COR-L47 (cell line): ENCODE measurements around the gene SEPTIN1.
"Not testable (repeated sequence)": the region's sequence is repeated elsewhere in the genome, so short reads cannot be mapped to it uniquely, and the experiment has no call there.

Source experiments
- DNase-seq: peaks from one replicate; lab custom pipeline; 2025; lab: John Stamatoyannopoulos, UW

The SEPTIN1 gene

DNA sequence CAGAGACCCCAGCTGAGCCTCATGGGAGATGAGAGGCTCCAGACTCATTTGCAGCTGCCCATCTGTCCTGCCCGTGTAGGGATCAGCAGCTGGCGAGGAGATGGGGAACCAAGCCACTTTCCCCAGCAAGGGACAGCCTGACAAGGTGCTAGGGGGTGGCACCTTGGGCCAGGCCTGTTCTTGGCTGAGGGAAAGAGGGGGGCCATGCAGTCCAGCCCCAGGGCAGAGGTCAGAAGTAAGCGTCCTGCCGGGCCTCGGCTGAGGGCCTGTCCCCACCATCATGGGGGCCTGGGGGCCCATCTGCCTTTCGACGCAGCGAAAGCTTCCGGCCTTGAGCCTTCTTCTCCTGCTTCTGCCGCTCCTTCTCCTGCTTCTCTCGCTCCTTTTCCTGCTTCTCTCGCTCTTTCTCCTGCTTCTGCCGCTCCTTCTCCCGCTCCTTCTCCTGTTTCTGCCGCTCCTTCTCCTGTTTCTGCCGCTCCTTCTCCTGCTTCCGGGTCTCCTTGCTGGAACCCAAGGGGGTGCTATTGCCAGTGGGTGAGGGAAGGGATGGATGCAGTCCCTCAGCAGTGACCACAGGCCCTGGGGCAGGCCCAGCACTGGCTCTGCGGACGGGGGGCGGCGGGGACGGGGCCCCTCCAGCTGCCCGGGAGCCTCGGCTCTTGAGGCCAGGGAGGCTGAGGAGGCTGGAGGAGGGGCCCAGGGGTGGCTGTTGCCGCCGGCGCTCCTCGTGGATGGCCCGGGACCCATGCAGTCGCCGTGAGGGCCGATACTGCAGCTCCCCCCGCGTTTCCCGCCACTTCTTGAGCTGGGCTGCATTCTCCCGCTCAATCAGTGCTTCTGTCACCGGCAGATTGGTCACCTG, 24.4 kb downstream of the SEPTIN1 start:
- no peak for DNase-seq

DNA sequence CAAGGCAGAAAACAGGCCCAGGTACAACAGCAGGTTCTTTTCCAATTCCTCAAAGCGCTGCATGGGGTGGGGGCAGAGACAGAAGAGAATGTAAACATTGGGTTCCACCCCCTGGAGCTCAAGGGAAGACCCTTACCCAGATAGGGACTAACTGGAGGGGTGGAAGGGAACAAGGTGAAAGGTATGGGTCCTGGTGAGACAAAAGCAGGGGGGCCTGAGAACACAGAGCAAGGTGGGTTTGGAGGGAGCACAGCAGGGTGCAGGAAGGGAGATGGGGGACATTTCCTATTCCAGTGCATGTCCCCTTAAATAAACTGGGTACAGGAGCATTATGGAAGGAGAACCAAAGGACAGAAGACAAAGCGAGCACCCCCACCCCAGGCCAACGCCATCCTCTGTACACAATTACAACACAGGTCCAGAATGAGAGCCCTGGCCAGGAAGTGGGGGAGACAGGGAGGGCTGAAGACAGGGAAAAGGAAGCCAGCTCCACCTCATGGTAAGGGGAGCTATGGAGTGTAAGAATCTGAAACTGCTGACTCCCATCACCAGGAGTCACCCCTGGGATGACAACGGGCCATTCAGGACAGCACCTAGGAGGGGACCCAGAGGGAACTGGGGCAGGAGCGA, 25.2 kb downstream of the SEPTIN1 start:
- no peak for DNase-seq

DNA sequence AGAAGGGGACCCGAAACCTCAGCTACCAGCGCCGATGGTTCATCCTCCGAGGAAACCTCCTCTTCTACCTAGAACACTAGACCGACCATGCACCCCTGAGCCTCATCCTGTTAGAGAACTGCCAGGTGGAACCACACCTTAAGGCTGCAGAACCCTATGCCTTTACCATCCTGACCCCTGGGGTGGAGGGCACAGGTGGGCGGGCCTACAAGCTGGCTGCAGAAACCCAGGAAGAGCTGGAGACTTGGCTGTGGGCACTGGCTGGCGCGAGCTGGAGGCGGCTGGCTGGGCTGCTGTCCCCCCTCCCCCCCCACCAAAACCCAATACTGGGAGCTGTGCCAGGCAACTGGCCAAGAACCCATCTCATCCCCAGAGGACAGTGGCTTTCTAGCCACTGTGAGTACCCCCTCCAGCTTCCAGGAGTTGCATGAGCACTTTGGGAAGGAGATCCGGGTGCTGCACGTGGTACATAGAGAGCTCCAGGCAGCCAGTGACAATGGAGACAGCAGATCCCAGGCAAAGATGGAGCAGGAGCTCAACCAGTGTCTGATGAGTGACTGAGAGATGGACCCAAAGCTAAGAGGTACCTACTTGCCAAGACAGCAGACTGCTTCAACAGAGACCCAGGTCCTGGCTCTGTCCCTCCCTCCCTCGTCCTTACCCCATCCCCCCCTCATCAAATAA, 25.8 kb downstream of the SEPTIN1 start:
- no peak for DNase-seq

DNA sequence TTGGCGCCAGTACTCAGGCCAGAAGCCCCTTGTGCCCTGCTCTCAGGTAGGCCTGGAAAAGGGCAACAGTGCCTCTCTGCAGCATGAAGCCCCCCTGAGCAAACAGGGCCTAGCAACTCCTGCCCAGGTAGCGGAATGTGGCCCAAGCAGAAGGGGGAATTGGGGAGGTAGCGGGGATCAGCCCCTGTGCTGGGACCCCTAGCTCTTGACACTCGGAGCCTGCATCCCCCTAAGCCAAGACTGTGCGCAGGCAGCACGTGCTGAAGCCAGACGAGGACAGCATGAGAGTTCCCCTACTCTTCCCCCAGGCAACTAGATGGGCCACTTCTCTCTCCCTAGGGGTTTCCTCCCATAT, 26.4 kb downstream of the SEPTIN1 start:
- no peak for DNase-seq

DNA sequence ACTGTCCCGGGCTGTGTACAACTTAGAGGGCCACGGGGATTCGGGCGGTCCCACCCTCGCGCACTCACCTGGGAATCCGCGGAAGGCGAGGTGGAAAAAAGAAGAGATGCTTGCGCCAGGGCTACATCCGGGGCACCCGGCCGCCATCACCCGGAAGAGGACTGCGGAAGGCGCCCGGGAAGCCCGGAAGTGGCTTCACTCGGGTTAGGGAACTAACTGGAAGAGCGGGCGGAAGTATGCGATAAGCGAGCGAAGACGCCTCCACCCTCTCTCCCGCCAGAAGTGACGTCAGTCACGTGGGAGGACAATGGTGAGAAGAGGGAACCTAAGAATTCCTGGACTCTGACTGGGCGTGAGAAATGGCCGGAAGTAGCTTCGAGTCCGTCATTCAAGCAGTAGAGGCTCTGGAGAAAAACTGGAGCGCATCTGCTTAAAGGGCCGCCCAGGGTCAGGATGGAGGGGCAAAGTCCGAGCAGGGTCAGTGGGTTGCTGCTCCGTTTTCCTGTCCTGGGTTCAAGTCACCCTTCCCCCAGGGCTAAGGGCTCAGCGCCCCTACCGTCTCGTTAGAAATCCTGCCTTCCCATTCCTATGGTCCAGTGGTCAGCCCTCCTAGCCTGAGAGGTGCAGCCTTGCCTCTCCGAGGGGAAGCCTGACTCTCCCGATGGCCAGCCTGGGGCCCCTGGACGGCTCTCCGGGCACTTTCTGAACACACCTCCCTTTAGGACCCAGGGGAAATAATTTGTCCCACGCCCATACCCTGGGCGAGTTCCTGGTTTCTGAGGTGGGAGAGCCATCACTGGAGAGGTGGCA, 27.0 kb downstream of the SEPTIN1 start, which contains the start of gene CD2BP2:
Gene CD2BP2, minus strand, starts transcription at position 165 of the 810 bp plus-strand sequence. CDS start 627 bp downstream, outside the sequence.
- peak; percentile 96 for DNase-seq

DNA sequence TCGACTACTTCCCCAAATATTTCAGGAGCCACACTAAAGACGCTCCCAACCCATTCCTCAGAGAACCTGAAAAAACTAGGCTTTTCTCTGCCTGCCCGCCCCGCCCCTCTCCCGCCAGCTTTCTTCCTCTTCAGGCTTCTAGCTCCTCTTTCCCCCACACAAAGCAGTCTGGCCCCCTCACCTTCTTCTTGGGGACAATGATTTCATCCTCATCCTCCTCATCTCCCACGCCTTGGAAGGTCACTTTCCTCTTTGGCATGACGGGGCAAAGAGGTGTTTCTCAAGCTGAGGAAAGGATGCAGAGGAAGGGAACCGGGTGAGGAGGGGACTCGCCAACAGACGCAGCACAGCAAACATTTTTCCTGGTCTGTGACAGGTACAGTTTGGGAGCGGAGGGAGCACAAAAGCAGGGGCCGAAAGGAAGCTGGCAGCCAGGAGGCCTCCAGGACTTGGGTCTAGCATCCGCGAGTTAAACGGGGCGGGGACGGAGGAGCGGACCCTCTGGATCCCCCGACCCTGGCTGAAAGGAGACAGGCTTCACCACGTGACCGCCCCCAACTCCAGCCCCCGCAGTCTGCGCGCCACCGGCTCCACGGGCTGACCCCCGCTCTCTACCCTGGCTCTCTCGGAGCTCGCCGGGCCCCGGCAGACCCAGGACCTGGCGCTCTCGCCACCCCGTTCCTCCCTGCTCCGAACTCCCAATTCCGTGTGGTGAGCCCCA, 27.8 kb downstream of the SEPTIN1 start:
- DNase-seq, result no peak

DNA sequence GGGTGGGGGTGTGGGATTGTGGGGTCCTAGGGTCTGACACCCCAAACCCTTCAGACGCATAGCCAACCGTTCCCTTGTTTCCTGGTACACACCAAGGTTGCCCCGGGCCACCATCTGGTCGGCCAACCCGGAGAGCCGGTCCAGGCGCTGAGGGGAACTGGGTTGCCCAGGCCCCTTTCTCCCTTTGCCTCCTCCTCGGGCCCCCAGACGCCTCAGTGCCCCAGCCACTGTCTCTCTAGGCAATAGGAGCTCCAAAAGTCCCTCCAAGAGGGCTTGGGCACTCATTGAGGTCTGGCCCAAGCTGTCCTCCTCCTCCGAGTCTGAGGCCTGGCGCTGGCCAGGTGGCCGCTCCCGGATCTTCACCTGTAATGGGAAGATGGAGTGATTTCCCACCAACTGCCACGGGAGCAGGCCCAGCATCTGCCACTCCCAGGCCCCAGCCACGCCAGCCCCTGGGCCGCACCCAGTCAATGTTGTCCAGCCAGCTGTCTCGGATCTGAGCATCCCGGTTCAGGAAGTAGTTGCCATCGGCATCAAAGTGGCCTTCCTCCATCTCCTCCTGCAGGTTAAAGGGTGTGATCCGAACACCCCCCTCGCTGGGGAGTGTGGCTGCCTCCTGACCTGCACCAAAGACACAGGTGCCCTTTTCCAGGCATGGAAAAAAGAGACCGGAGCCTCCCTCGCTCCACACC, 28.8 kb downstream of the SEPTIN1 start:
- DNase-seq, result no peak

DNA sequence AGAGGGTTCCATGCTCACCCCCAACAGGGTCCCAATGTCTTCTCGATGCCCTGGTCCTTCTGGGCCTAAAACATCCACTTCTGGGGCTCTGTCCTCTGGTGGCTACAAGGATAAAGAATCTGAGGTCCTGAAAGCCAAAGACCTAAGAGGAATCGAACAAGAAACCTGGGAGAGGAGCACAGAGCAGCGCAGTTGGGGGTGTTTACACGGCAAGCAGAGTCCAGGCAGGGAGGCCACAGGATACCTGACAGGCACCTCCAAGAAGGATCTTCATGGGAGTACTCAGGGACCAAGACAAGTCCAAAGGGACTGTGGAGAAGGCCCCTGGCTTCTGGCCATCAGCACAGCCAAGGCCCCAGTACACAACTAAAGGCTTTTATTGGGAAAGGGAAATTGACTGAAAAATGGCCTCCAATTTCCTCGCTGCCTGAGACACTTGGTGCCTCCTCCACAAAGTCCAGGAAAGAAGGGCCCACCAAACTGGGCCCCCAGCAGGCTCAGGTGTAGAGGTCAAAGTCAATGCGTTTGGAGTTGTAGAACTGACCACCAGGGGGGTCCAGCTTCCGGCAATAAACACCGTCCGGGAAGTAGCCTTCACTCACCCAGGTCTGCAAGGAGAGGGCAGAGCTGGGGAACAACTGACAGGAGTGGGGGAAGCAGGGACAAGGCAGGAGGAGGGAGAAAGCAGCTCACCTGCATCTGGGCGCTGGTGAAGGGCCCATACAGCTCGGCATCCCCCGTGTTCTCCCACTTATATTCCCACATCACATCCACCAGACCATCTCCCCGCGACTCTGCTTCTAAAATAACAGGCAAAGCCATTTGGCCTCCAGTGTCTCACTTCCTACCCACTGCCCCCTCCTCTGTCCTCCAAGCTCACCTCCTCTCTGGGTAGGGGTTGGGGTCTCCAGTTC, 29.6 kb downstream of the SEPTIN1 start:
- no peak for DNase-seq

DNA sequence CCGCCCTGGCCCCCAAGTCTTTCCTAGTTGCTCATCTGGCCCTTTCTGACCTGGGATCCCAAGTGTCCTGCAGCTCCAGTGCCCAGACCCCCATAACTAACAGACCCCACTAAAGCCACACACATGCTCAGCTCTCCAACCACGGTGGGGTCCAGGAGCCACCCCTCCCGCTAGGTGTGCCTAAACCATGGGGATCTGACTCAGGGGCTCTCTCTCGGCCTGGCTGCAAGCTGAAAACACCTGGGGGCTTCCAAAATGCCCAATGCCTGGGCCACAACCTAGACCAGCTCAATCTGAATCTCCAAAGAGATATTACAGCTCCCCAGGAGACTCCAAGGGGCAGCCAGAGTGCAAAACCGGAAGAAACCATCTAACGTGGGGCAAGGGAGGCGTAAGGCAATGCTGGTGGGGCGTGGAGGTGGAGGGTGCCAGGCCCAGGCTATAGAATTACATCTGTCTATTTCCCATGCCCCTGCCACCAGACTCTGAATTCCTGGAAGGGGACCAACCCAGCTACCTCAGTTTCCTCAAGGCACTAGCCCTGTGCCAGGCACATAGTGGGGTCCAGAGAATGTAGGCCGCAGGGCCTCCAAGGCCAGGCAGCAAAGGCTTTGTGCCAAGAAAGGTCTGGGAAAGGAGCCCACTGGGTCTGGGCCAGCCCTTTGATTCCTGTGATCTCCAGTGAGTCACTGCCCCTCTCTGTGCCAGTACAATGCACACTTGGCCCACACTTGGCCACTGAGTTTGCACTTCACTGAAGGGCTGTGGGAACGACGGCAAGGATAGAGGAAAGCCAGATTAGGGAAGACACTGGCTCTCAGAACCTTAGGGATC, 30.6 kb downstream of the SEPTIN1 start:
- DNase-seq, result no peak

DNA sequence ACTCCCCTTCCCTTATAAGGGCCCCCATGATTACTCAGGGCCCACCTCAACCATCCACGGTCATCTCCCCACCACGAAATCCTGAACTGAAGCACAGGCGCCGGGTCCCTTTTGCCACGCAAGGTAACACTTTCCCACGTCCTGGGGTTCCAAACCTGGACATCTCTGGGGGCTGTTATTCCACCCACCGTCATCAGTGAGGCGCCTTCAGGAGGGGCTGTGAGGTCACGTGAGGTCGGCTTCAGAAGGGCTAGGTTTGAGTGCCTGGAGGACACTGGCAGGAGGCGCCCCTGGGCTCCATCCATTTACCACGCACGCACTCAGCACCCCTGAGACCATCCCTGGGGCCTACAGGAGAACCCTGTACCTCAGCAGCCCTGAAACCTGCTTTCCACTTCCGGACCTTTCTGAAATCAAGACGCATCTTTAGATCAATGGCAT, 31.3 kb downstream of the SEPTIN1 start:
- DNase-seq, result no peak

DNA sequence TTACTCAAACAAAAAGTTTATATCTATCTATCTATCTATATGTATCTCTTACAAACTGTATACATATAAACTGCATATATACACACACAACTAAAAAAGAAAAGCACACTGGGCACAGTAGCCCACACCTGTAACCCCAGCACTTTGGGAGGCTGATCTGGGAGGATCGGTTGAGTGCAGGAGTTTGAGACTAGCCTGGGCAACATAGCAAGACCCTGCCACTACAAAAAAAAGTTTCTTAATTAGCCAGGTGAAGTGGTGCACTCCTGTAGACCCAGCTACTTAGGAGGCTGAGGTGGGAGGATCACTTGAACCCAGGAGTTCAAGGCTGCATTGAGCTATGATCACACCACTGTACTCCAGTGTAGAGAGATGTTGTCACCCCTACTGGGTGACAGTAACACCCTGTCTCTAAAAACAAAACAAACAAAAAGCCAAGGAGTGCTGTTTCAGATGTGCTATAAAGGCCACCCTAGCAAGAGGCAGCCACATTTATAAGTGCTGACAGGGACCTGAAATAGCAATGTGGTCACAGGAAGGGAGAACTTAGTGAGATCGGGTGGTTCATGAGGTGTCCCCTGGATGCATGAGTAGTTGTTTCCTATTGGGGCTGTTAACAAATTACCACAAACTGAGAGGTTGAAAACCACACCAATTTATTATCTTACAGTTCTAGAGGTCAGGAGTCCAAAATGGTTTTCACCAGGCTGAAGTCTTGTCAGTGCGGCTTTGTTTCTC, 32.1 kb downstream of the SEPTIN1 start:
- no peak for DNase-seq

DNA sequence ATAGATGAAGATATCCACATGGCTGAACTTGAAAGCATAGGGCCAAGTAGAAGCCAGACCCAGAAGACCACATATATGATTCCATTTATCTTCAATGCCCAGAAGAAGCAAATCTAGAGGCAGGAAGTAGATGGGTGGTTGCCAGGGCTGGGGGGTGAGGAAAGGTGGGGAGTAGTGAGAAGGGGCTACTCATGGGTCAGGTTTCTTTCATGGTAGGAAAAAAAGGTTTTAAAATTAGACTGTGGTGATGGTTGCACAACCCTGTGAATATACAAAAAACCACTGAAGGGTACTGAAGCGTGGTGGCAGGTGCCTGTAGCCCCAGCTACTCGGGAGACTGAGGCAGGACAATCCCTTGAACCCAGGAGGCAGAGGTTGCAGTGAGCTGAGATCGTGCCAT, 32.7 kb downstream of the SEPTIN1 start:
- no peak for DNase-seq

DNA sequence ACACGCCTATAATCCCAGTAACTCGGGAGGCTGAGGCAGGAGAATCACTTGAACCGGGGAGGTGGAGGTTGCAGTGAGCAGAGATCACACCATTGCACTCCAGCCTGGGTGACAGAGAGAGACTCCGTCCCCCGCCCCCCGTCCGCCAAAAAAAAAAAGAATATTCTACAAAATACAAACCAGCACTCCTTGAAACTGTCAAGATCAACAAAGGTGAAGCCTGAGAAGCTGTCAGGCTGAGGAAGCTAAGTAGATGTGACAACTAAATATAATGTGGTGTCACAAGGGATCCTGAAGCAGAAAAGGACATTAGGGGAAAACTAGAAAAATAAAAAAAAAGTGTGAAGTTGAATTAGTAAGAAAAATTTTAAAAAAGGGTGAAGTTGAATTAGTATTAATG, 33.4 kb downstream of the SEPTIN1 start:
- no peak for DNase-seq

DNA sequence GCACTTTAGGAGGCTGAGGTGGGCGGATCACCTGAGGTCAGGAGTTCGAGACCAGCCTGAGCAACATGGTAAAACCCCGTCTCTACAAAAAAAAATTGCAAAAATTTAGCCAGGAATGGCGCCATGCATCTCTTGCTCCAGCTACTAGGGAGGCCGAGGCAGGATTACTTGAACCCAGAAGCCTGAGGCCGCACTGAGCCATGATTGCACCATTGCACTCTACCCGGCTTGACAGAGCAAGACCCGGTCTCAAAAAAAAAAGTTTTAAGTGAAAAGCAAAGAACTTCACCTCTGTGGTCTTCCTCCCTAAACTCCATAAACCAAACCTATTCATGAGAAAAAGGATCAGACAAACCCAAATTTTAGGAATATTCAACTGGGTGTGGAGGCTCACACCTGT, 34.2 kb downstream of the SEPTIN1 start:
- no peak for DNase-seq

DNA sequence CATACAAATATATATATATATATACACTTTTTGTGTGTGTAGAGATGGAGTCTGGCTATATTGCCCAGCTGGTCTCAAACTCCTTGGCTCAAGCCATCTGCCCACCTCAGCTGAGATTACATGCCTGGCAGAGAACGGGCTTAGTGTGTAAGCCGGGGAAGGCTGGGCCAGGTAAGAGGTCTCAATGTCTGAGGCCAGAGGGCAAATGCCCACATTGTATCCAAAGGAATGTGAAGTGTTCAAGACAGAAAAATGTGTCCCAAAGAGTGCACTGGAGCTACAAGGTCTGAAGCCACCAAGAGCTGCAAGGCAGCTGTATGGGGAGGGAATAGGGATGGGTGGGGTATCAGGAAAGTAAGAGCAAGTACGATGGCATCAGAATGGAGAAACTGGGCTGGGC, 36.1 kb downstream of the SEPTIN1 start:
- no peak for DNase-seq

DNA sequence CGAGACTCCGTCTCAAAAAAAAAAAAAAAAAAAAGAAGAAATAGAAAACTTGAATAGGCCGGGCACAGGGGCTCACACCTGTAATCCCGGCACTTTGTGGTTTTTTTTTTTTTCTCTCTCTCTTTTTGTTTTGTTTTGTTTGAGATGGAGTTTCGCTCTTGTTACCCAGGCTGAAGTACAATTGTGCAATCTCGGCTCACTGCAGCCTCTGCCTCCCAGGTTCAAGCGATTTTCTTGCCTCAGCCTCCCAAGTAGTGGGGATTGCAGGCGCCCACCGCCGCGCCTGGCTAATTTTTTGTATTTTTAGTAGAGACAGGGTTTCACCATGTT, 38.9 kb downstream of the SEPTIN1 start:
- DNase-seq, result not testable (repeated sequence)

DNA sequence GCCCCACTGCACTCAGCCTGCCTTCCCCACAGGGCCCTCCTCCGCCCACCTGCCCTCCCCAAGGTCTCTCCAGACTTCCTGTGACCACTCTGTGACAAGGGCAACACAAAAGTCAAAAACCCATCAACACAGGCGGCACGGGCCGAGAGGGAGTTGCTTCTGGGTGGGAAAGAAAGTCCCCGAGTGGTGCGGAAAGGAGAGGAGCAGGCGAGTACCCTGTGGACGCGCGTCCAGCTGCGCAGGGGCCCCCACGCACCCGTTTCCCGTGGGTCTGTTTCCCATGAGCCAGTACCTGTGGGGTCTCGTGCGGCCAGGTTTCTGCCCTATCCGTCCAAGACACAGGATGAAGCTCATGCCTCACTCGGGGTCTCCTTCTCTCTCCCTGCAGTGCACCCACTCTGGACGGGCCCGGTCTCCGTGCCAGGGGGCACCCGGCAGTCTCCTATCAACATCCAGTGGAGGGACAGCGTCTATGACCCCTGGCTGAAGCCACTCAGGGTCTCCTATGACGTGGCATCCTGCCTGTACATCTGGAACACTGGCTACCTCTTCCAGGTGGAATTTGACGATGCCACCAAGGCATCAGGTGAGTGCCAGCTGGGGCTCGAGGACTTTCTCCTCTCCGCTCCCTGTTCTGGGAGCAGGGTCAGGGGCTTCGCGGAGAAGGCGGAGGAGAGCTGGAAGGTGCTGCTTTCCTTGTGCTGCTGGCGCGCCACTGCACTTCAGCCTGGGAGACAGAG, 39.4 kb downstream of the SEPTIN1 start:
- DNase-seq, result no peak
